ENCODE measurements around the gene GJA4. TPM values are rescaled to one million over a fixed set of nuclear protein-coding genes. Genes with fewer than 3 reads are reported as not detected.
"Not testable (repeated sequence)": the region's sequence is repeated elsewhere in the genome, so short reads cannot be mapped to it uniquely, and the experiment has no call there.

The GJA4 gene
- total RNA-seq, 1 experiment from 2014 or later = 1.4 TPM

DNA sequence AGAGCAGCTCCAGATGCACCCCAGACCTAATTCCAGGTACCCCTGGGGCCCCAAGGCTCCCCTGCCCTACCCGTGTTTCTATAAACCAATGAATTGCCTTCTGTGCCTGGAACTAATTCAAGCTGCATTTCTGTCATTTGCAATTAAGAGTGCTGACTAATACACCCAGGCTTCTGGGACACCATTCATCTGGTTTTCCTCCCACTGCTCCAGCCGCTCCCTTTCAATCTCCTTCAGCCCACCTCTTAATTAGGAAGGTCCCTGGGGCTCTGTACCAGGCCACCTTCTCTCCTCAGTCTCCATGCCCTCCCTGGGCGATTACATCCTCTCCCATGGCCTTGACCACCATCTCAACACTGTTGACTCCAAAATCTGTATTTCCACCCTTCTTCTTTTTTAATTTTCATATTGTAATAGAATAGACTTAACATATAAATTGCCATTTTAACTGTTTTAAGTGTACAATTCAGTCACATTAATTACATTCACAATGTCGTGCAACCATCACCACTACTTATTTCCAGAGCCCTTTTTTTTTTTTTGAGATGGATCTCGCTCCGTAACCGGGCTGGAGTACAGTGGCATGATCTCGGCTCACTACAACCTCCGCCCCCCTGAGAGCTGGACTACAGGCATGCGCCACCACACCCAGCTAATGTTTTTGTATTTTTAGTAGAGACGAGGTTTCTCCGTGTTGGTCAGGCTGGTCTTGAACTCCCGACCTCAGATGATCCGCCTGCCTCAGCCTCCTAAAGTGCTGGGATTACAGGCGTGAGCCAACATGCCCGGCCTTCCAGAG lies 21.0 kb upstream of the GJA4 start:
- no peaks in the 10 kb centered on the region for H3K4me1 ChIP-seq (ENCODE audit: insufficient read depth, low read length)
- no peak overlapping the region for H3T11ph ChIP-seq (ENCODE audit: low read length)
- Mint-ChIP-seq H3K27ac (no peak overlapping the region; a peak in 1 of 7 replicates), H3K4me3 (no peak overlapping the region), H3K27me3 (ENCODE audit: low read depth) (no peaks in the 10 kb centered on the region; the same call in 1 of the 2 replicates), H3K4me1 (0 out of 4 replicates have a peak, but pooled peaks cover 0 to 2% of the 10 kb centered on the region in 2 experiments), H3K36me3 (ENCODE audit: insufficient read depth in 1 of 3, low read depth in 3 of 3) (no peaks in the 10 kb centered on the region), H3K9me3 (no peaks in the 10 kb centered on the region)
- H2BK5ac ChIP-seq (ENCODE audit: insufficient read length, low read length) = no peak overlapping the region
- TF ChIP-seq, protein P1, sequence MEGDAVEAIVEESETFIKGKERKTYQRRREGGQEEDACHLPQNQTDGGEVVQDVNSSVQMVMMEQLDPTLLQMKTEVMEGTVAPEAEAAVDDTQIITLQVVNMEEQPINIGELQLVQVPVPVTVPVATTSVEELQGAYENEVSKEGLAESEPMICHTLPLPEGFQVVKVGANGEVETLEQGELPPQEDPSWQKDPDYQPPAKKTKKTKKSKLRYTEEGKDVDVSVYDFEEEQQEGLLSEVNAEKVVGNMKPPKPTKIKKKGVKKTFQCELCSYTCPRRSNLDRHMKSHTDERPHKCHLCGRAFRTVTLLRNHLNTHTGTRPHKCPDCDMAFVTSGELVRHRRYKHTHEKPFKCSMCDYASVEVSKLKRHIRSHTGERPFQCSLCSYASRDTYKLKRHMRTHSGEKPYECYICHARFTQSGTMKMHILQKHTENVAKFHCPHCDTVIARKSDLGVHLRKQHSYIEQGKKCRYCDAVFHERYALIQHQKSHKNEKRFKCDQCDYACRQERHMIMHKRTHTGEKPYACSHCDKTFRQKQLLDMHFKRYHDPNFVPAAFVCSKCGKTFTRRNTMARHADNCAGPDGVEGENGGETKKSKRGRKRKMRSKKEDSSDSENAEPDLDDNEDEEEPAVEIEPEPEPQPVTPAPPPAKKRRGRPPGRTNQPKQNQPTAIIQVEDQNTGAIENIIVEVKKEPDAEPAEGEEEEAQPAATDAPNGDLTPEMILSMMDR (conservative IDR thresholded peaks at IDR 0.05) = no peak
- H2BK15ac ChIP-seq (ENCODE audit: low read depth, low read length) = no peak overlapping the region
- no peak overlapping the region for H3K4ac ChIP-seq (ENCODE audit: low read depth, low read length)
- no peaks in the 10 kb centered on the region for H3K79me2 ChIP-seq (ENCODE audit: insufficient read depth, low read length)
- H3K23me2 ChIP-seq (ENCODE audit: insufficient read length, low read depth, low read length, poor library complexity, severe bottlenecking) = no peaks in the 10 kb centered on the region
- no peak overlapping the region for H2BK12ac ChIP-seq (ENCODE audit: insufficient read length, low read depth, low read length)
- H2AK5ac ChIP-seq (ENCODE audit: insufficient read length, low read length) = no peak overlapping the region
- no peak overlapping the region for H2BK120ac ChIP-seq (ENCODE audit: low read depth, low read length, poor library complexity, severe bottlenecking)
- no peaks in the 10 kb centered on the region for H4K20me1 ChIP-seq (ENCODE audit: control insufficient read depth, insufficient read depth, insufficient read length)
- H4K5ac ChIP-seq (ENCODE audit: insufficient read length, low read depth, low read length) = no peak overlapping the region
- no peak overlapping the region for H3K27ac ChIP-seq (ENCODE audit: insufficient read length, low read depth, low read length)
- H3K9ac ChIP-seq (ENCODE audit: extremely low read depth, insufficient read length, low read length) = no peak overlapping the region
- H3K27me3 ChIP-seq (ENCODE audit: insufficient read depth, low read length) = no peaks in the 10 kb centered on the region
- WGBS (ENCODE audit: extremely low coverage, insufficient read length, low lambda C conversion rate) = no CpG with 5 or more reads among the region's 16 CpGs
- H3K18ac ChIP-seq (ENCODE audit: insufficient read length, low read depth, low read length) = no peak overlapping the region
- no peak for DNase-seq
- H3K56ac ChIP-seq (ENCODE audit: insufficient read length, low read depth, low read length) = no peak overlapping the region
- no peak overlapping the region for H4K91ac ChIP-seq (ENCODE audit: insufficient read length, low read depth, low read length)
- H4K8ac ChIP-seq (replicated peaks; ENCODE audit: insufficient read length, low read depth, low read length) = no peak overlapping the region
- H3K14ac ChIP-seq (ENCODE audit: insufficient read depth, low read length) = no peak overlapping the region
- H3K4me2 ChIP-seq (ENCODE audit: insufficient read depth, insufficient read length, low read length) = no peak overlapping the region
- H3K9me3 ChIP-seq (ENCODE audit: control insufficient read depth, low read depth, low read length) = no peaks in the 10 kb centered on the region
- H2AFZ ChIP-seq (ENCODE audit: low read length) = no peak overlapping the region
- H3K23ac ChIP-seq (ENCODE audit: insufficient read length, low read depth, low read length) = no peak overlapping the region
- no peak overlapping the region for H2BK20ac ChIP-seq (ENCODE audit: low read depth, low read length, poor library complexity, severe bottlenecking)
- no peaks in the 10 kb centered on the region for H3K79me1 ChIP-seq (ENCODE audit: insufficient read depth, low read depth, low read length, poor library complexity, severe bottlenecking)

DNA sequence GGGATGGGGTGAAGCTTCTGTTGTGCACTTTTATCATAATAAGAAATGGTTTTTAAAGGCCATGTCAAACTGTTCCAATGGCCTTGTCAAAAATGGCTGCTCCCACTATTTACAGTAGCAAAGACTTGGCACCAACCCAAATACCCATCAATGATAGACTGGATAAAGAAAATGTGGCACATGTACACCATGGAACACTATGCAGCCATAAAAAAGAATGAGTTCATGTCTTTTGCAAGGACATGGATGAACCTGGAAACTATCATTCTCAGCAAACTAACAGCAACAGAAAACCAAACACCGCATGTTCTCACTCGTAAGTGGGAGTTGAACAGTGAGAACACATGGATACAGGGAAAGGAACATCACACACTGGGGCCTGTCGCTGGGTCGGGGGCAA lies 19.7 kb upstream of the GJA4 start:
- H3K36me3 Mint-ChIP-seq (ENCODE audit: insufficient read depth in 1 of 3, low read depth in 3 of 3); H3K4me1 Mint-ChIP-seq; H3K79me1 ChIP-seq (ENCODE audit: insufficient read depth, low read depth, low read length, poor library complexity, severe bottlenecking); H3K9me3 ChIP-seq (ENCODE audit: control insufficient read depth, low read depth, low read length); H3K4me2 ChIP-seq (ENCODE audit: insufficient read depth, insufficient read length, low read length); H4K8ac ChIP-seq (replicated peaks; ENCODE audit: insufficient read length, low read depth, low read length); H3K27me3 Mint-ChIP-seq (ENCODE audit: low read depth); H3K56ac ChIP-seq (ENCODE audit: insufficient read length, low read depth, low read length); H2AK5ac ChIP-seq (ENCODE audit: insufficient read length, low read length); DNase-seq; H3K9ac ChIP-seq (ENCODE audit: extremely low read depth, insufficient read length, low read length); H3K4me3 Mint-ChIP-seq; H3K4ac ChIP-seq (ENCODE audit: low read depth, low read length); H2BK15ac ChIP-seq (ENCODE audit: low read depth, low read length); H2BK12ac ChIP-seq (ENCODE audit: insufficient read length, low read depth, low read length); H3K9me3 Mint-ChIP-seq; H2BK20ac ChIP-seq (ENCODE audit: low read depth, low read length, poor library complexity, severe bottlenecking); H2AFZ ChIP-seq (ENCODE audit: low read length); H4K91ac ChIP-seq (ENCODE audit: insufficient read length, low read depth, low read length); H3K27ac ChIP-seq (ENCODE audit: insufficient read length, low read depth, low read length); H3K14ac ChIP-seq (ENCODE audit: insufficient read depth, low read length); H4K5ac ChIP-seq (ENCODE audit: insufficient read length, low read depth, low read length); H3K23me2 ChIP-seq (ENCODE audit: insufficient read length, low read depth, low read length, poor library complexity, severe bottlenecking); H3K18ac ChIP-seq (ENCODE audit: insufficient read length, low read depth, low read length); H3T11ph ChIP-seq (ENCODE audit: low read length); H3K27ac Mint-ChIP-seq; H3K79me2 ChIP-seq (ENCODE audit: insufficient read depth, low read length); H3K27me3 ChIP-seq (ENCODE audit: insufficient read depth, low read length); H2BK5ac ChIP-seq (ENCODE audit: insufficient read length, low read length); H2BK120ac ChIP-seq (ENCODE audit: low read depth, low read length, poor library complexity, severe bottlenecking); H3K23ac ChIP-seq (ENCODE audit: insufficient read length, low read depth, low read length); H4K20me1 ChIP-seq (ENCODE audit: control insufficient read depth, insufficient read depth, insufficient read length); H3K4me1 ChIP-seq (ENCODE audit: insufficient read depth, low read length): not testable (repeated sequence)
- WGBS (ENCODE audit: extremely low coverage, insufficient read length, low lambda C conversion rate) = no CpG with 5 or more reads among the region's 4 CpGs
